MG63 (cell line): ENCODE data around the gene PARP12. TPM values are rescaled to one million over a fixed set of nuclear protein-coding genes. Genes with fewer than 3 reads are reported as not detected.

Experiments used
- DNase-seq: peaks from one replicate; pipeline ENCODE4 v3.0.0-alpha.2; 2020
- H3K27me3 ChIP-seq: fragments of 250-450 bp; sonication (Bioruptor Pico); 2 replicates; pipeline ENCODE4 v1.5.1; 2020; ENCODE audit warnings: mild to moderate bottlenecking, moderate library complexity
- H3K36me3 ChIP-seq: fragments of 250-450 bp; sonication (Bioruptor Pico); 2 replicates; pipeline ENCODE4 v1.5.1; 2020; ENCODE audit warnings: mild to moderate bottlenecking, moderate library complexity
- H3K4me3 ChIP-seq: fragments of 250-450 bp; sonication (Bioruptor Pico); 2 replicates; pipeline ENCODE4 v1.5.1; 2020; ENCODE audit warnings: mild to moderate bottlenecking, moderate library complexity
- H3K9me3 ChIP-seq: fragments of 250-450 bp; sonication (Bioruptor Pico); 2 replicates; pipeline ENCODE4 v1.5.1; 2020; ENCODE audit warnings: mild to moderate bottlenecking, moderate library complexity
- total RNA-seq: library from RNA; depleted of rRNA; stranded (reverse); fragments of >200 nt; shearing (Covaris generic); gene quantifications from 2 replicates; pipeline ENCODE4 v1.2.3, GENCODE V29; 2014; ENCODE audit warnings: low replicate concordance

PARP12 gene
- total RNA-seq, 1 experiment from 2014 or later: 24.9 TPM

DNA sequence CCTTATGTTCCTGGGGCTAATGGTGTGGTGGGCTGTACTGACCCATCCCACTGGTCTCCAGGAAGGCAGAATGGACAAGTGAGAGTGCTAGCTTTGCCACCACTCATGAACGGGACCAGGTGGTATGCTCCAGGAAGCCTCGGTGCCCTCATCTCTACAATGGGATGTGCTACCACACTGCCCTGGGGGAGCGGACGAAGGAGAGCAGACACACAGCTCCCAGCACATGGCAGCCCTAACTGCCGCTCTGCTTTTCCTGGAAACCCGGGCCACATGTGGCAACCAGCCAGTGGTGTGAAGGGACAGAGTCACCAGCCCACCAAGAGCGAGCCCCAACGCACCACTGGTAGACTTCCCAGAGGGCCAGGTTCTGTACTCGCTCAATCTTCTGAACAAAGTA lies 35.8 kb downstream of the PARP12 start:
- Histone ChIP-seq H3K27me3 (no peaks in the 10 kb centered on the region), H3K36me3 (no peaks in the 10 kb centered on the region), H3K4me3 (no peak overlapping the region), H3K9me3 (no peaks in the 10 kb centered on the region)
- DNase-seq: no peak

DNA sequence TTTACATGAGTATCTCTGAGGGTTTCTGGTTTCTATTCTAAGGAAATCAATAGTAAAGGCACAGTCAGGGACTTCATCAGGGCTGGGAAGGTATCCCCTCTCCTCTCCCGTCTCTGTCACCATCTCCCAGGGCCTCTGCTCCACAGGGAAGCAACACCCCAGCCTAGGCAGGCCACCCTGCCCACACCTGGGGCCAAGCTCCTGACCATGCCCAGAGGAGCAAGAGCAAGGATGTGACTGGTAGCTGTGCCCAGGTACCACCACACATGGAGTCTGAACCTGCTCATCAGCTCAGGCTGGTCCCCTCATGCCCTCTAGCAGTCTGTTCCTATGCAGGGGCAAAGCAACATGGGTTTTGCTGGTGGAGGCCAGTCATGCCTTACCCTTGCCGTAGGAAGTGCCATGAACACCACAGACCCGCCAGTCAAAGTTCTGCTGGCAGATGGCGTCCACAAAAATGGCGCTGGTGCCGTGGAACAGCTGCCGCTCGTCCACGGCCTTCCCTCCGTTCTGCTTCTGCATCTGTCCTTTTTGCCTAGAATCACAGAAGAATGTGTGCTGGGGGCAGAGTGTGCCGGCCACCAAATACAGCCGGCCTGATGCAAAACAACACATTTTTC lies 36.8 kb downstream of the PARP12 start:
- Histone ChIP-seq H3K27me3 (no peaks in the 10 kb centered on the region), H3K36me3 (no peaks in the 10 kb centered on the region), H3K9me3 (no peaks in the 10 kb centered on the region), H3K4me3 (no peak overlapping the region)
- no peak for DNase-seq

DNA sequence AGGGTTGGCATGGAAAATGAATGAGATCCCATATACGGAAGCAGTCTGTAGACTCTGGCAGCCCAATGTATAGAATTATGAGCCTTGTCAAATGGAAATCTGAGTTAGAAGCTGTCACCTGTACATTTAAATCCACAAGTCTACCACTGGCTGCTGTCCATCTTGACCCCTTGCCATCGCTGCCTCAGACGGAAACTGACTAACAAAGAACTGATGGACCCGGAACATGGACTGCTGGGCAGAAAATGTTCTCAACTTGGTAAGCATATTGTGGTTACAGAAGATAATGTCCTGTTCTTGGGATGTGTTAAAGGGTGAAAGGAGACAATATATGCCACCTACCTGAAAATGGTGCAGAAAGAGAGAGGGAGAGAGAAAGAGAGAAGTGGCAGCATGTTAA lies 37.5 kb downstream of the PARP12 start:
- DNase-seq: no peak
- H3K27me3 ChIP-seq: no peaks in the 10 kb centered on the region
- no peaks in the 10 kb centered on the region for H3K9me3 ChIP-seq
- no peaks in the 10 kb centered on the region for H3K36me3 ChIP-seq
- H3K4me3 ChIP-seq: no peak overlapping the region

DNA sequence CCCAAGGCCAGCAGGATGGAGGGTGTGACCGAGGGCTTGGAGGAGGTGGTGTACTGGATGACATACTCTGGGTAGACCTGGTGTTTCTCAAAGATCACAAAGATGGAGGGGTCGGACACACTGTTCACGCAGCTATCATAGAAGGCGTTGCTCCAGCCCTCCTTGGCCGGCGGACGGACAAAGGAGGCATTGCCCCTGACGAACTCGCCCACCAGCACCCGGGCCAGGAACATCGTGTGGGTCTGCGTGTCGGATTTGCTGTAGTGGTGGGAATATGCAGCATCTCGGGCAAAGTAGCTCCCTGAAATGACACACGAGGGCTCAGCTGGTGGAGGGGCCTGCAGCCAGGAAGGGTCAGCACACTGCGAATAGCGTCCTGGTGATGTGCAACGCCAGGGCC lies 38.2 kb downstream of the PARP12 start:
- H3K4me3 ChIP-seq: no peak overlapping the region
- H3K36me3 ChIP-seq: no peaks in the 10 kb centered on the region
- no peaks in the 10 kb centered on the region for H3K9me3 ChIP-seq
- no peak for DNase-seq
- H3K27me3 ChIP-seq: no peaks in the 10 kb centered on the region

DNA sequence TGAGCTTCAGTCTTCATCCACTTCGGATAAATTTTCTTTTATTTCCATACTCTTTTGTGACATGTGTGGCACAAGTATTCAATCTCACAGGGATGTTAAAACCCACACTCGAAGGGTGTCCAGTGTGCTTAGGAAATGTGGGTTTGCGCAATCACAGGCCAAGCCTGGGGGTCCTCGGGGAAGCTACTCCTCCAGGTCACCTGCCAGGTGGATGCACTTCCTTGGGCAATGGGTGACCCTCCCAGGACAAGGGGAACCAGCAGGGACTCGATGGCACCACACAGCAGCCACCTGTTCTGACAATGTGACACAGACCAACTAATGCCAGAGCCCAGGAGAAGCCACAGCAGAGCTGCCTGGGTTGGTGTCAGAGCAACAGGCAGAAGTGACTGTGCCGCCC lies 39.0 kb downstream of the PARP12 start:
- H3K36me3 ChIP-seq: no peaks in the 10 kb centered on the region
- no peaks in the 10 kb centered on the region for H3K27me3 ChIP-seq
- DNase-seq: no peak

DNA sequence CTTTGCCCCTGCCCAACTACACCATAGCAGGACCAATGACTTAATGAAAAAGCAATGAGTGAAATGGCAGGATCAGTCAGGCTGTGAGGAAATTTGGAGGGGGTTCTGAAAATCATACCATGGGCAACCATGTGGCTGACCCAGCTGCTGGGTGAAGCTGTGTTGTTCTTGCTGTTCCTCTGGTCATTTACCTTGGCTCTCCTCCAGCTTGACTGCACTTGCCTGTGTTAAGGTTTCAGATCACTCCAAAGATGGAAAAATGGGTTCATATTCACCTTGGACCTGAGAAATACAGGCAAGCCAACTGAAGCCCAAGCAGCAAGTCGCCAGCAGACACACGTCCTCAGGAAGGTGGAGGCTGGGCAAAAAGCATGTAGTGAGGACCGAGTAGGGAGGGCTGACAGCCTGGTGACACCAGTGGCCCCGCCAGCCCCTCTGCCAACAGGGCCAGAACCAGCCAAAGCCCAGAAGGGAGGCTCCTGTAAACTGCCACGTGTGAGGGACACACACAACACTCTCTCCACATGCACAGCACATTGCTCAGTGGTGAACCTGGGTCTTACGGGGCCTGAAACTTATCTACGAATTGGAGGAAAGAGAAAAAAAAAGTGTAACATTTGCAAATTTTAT lies 40.1 kb downstream of the PARP12 start:
- Histone ChIP-seq H3K36me3 (no peaks in the 10 kb centered on the region), H3K9me3 (no peaks in the 10 kb centered on the region), H3K27me3 (no peaks in the 10 kb centered on the region), H3K4me3 (no peak overlapping the region)
- no peak for DNase-seq

More for the DNA sequence above, 39.0 kb downstream of the PARP12 start:
- no peaks in the 10 kb centered on the region for H3K9me3 ChIP-seq
- H3K4me3 ChIP-seq: no peak overlapping the region

DNA sequence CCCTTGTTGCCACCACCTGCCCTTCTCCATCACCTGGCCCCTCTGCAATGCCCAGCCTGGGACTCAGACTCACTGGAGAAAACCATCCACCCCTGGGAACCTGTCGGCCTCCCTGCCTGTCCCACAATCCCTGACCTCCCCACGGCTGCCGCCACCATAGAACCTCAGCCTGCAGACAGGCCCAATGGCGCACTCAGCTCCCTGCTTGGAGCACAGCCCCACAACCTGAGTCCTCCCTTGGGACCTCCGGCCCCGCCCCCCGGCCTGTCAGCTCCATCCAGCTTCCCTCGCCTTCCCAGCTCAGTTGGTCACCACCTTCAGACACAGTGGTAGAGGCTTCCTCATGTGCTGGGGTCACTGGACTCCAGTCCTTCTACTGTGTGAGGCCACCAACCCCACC lies 41.1 kb downstream of the PARP12 start:
- Histone ChIP-seq H3K4me3 (no peak overlapping the region), H3K27me3 (no peaks in the 10 kb centered on the region), H3K36me3 (no peaks in the 10 kb centered on the region), H3K9me3 (no peaks in the 10 kb centered on the region)
- DNase-seq: no peak

DNA sequence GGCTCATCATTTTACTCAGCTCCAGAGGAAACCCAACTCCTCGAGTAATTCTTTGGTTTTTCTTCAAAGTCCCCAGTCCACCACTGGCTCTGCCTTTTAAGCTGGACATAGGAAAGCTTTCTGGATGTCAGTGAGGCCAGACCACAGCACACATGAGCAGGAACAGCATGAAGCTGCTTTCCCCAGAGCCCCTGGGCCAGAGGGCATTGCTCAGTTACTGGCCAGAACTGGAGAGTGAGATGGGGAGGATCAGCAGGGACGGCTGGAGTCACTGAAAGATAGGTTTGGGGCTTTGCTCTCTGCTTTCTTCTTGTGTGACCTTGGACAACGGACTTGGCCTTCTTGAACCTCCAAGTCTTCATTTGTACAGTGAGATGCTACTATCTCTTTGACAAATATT lies 43.1 kb downstream of the PARP12 start:
- no peaks in the 10 kb centered on the region for H3K27me3 ChIP-seq
- no peak for DNase-seq
- H3K4me3 ChIP-seq: no peak overlapping the region
- no peaks in the 10 kb centered on the region for H3K9me3 ChIP-seq
- no peaks in the 10 kb centered on the region for H3K36me3 ChIP-seq

DNA sequence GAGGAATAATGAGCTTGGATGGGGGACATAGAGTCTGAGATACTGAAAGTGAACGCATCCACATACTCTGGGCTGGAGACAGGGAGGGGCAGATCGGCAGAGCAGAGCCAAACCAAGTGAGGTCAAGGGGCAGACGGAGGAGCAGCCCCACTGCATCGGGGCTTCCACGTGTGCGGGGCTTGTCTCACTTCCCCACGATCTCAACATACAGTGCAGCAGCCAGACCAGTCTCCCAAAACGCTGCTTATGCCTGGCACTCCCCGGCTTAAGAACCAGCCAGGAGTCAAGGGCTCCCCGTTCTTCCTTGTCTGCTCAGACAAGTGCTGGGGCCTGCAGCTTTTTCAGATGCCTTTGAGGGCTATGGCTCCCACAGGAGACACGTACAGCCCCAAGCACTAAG lies 43.6 kb downstream of the PARP12 start:
- Histone ChIP-seq H3K36me3 (no peaks in the 10 kb centered on the region), H3K9me3 (no peaks in the 10 kb centered on the region), H3K27me3 (no peaks in the 10 kb centered on the region), H3K4me3 (no peak overlapping the region)
- DNase-seq: no peak

DNA sequence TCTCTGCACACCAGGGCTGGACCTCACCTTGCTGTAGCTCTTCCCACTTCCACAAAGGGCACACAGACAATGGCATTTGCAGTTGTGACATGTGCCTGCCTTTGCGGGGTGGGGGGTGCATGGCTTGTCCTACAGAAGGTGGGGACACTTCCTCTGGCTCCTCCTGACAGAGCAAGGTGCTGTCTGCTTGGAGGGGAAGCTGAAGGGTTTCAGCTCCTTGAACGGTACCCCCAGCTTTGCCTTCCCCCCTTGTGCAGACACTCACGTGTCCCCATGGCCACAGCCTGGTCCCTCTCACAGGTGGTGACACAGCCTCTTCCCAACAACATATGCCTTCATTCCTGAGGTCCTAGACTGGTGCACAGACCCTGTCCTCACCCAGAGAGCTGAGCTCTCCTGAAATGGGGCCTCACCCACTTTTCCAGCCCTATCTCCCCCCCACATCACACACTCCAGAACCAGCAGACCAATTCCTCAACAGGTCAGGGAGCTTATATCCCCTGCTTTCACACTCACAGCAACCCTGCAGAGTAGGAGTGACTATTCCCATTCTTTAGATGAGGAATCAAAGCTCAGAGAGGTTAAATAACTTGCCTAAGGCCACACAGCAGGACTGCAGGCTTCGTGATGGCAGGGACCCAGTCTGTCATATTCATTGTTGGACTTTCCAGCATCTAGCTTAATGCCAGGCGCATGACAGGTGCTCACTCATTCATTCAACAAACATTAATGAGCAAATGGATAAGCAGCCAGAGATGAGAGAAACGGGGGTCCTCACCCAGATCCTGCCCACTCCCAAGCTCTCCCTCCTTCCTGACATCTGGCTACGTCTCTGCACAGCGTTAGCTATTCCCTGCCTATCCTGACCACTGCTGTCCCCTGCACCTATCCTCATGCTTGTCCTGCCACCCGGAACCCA lies 44.4 kb downstream of the PARP12 start:
- H3K36me3 ChIP-seq: no peaks in the 10 kb centered on the region
- no peaks in the 10 kb centered on the region for H3K9me3 ChIP-seq
- H3K4me3 ChIP-seq: no peak overlapping the region
- DNase-seq: no peak
- H3K27me3 ChIP-seq: no peaks in the 10 kb centered on the region

DNA sequence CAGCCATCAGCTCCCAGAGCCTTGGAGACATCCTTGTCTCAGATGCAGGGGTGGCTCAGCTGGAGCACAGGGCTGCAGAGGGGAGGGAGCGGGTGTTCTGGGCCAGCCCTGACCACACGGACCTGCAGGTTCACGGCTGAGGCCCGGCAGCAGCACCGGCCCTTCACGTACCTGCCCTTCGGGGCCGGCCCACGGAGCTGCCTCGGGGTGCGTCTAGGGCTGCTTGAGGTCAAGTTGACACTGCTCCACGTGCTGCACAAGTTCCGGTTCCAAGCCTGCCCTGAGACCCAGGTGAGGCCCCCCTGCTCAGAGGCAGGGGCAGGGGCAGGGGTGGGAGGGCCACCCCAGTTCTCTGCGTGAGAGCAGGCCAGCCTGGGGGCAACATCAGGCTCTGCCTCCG lies 45.2 kb downstream of the PARP12 start:
- no peak for DNase-seq
- no peaks in the 10 kb centered on the region for H3K9me3 ChIP-seq
- H3K36me3 ChIP-seq: no peaks in the 10 kb centered on the region
- no peaks in the 10 kb centered on the region for H3K27me3 ChIP-seq
- no peak overlapping the region for H3K4me3 ChIP-seq

DNA sequence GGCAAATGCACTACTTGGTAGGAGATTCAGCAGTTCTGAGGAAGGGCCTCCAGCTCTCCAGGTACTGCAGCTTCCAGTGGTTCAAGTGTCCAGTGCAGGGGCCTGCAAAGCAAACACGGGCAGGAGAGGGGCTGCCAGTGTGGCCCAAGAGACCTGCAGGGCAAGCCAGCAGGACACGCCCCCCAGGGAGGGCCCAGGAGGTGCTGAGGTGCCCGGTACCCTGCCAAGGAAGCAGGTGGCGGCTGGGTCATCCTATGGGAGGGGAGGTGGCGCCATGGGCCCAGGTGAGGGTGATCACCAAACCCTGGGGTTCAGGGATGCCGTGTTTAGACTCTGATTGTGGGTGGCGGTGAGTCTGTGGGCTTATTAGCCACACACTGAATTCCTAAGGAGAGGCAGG lies 45.7 kb downstream of the PARP12 start:
- no peak for DNase-seq
- H3K27me3 ChIP-seq: no peaks in the 10 kb centered on the region
- no peaks in the 10 kb centered on the region for H3K9me3 ChIP-seq
- no peak overlapping the region for H3K4me3 ChIP-seq
- H3K36me3 ChIP-seq: no peaks in the 10 kb centered on the region

DNA sequence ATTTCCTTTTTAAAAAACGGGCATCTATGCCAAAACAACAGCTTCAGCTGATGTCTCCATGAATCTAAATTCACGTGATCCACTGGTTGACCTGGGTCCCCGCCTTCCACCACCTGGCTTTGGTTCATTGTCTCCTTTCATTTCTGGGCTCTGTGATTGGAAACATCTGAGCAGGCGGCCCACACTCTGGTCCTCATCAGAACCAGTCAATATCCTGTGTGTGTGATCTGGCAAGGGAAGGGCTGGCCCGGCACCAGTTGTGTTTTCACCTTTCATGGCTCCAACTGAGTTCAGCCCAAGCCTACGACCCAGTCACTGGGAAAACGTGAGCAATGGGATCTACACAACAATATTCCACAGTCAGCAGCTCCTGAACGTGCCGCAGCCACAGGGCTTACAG lies 46.2 kb downstream of the PARP12 start:
- H3K27me3 ChIP-seq: no peaks in the 10 kb centered on the region
- DNase-seq: no peak
- H3K4me3 ChIP-seq: no peak overlapping the region
- no peaks in the 10 kb centered on the region for H3K36me3 ChIP-seq
- no peaks in the 10 kb centered on the region for H3K9me3 ChIP-seq

DNA sequence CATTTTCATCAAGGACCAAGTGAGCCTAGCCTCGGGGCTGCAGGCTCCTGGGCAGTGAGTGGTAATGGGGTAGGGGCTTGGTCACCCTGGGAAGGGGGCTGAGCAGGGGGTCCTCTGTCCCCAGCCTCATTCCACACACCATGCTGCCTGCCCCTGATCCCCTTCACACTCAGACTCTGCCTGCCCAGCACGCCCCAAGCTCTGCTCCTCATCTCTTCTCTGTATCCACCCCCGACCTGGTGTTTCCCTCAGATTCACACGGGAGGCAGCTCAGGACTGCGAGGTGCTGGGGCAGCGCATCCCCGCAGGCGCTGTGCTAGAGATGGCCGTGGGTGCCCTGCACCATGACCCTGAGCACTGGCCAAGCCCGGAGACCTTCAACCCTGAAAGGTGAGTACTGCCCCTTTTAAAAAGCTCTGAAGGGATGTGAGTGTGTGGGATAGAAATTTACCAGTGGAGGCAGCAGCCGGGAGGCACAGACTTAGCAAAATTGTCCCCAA lies 47.2 kb downstream of the PARP12 start:
- Histone ChIP-seq H3K9me3 (no peaks in the 10 kb centered on the region), H3K4me3 (no peak overlapping the region), H3K36me3 (no peaks in the 10 kb centered on the region), H3K27me3 (no peaks in the 10 kb centered on the region)
- DNase-seq: no peak

DNA sequence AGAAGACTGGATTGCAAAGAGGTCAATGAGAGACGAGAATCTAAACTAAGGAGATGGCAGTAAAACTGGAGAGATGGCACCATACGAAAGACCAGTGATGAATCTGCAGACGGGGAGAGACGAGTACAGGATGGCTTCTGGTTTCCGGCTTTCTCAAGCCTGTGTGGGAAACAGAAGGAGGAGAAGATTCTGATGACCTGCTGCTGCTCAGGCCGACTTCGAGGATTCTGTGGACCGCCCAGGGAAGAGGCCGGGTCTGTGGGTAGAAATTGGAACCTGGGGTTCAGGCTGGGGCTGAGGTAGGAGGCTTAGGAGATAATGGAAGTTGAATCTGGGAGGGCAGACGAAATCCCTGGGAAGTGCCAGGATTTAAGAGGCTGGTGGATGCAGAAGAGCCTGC lies 48.6 kb downstream of the PARP12 start:
- DNase-seq: no peak
- H3K4me3 ChIP-seq: no peak overlapping the region
- no peaks in the 10 kb centered on the region for H3K9me3 ChIP-seq
- H3K27me3 ChIP-seq: no peaks in the 10 kb centered on the region
- no peaks in the 10 kb centered on the region for H3K36me3 ChIP-seq

DNA sequence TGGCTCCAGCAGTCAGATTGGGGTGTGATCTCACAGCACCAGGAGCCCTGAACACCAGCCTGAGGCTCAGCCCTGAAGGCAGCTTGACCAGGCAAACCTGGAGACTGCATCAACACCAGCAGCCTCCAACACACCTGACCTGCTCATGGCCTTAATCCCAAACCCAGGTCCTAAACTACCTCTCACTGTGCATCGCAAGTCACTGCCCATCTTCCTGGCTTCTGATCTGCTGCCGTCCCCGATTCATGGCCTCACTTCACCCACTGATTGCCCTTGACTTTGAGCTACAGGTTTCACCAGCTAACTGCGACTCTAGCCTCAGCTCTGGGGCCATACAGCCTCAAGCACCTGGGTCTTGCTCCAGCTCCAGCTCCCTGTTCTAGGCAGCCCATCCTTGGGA lies 49.1 kb downstream of the PARP12 start:
- H3K36me3 ChIP-seq: no peaks in the 10 kb centered on the region
- no peak for DNase-seq
- no peaks in the 10 kb centered on the region for H3K27me3 ChIP-seq
- H3K4me3 ChIP-seq: no peak overlapping the region
- no peaks in the 10 kb centered on the region for H3K9me3 ChIP-seq

DNA sequence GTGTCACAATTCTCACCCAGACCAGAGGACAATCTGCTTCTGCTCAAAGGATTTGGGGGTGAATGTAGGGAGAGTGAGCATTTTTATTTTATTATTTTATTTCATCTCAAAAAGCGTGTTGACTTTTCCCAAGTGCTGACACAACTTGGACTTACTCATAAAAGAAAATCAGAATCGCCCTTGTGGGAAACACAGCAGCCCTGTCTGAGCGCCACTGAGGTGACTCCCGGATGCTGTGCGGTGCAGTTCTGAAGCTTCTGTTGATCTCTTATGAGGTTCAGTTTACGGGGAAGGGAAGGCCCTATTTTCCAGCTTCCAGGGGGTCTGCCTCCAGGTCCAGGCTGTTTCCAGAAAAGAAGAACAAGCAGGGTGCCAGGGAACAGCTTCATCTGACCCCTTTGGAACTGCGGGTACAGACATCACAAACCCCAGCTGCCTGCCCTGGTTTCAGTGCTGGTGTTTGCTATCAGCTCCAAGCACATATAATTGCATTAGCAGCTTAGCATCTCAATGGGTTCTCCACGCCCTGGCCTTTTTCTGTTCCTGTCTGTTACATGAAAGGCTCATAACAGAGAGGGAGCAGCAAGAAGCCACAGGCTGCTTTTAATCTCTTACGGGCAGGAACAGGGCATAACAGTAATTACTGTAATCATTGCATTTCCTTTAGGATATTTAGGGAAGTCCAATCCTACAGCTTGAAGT lies 52.4 kb downstream of the PARP12 start:
- H3K27me3 ChIP-seq: no peaks in the 10 kb centered on the region
- H3K4me3 ChIP-seq: no peak overlapping the region

More for the DNA sequence above, 52.4 kb downstream of the PARP12 start:
- DNase-seq: no peak
- Histone ChIP-seq H3K36me3 (no peaks in the 10 kb centered on the region), H3K9me3 (no peaks in the 10 kb centered on the region)
